Stimulated activated CD4-positive, alpha-beta T cell treated with anti-CD3 and anti-CD28 coated beads, Interleukin-4, amount 100 ng/mL, for 1 hour (primary cell): ENCODE data around the gene NPAS3.

Experiments used
- DNase-seq: peaks from one replicate; pipeline ENCODE4 v3.0.0-alpha.2; 2020

Gene NPAS3

DNA sequence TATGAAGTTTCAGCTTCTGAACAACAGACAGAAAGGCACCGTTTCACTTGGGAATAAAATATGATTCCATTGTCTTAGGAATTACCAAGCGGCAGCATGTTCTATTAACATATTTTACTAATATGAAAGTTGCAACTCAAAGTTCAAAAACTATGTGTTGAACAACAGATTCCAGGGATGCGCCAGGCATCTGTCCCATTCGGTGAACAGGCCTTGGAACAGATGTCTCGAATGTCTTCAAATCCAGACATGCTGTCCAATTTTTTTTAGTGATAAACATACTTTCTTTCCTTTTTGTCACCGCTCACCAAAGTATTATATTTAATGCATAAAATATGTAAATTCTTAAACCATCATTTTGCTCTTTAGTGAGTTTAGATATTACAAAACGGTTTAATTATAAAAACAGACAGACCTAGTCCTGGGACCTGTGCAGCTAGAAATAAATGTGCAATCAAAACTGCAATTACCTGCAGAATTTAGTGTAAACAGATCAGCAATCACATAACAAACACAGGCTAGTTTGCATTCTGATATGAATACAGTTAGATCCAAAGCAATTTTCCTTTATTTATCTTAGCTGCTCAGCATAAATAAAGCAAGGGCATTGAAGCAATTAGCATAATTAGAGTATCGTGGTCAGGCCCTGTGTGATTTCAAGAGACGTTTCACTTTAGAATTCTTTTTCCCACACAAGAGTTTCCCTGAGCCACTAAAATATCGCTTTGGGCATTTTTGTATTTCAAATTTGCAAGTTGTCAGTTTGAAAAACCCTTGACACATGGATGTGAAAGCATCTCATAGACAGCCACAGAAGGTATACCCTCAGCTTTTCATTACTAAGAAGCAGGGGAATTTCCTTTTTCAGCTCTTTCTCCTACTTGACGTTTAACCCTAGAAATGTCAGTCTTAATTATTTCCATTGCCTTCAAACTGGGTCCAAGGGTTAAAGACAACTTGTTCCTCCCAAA is 591.4 kb downstream of the NPAS3 start:
- no peak for DNase-seq

DNA sequence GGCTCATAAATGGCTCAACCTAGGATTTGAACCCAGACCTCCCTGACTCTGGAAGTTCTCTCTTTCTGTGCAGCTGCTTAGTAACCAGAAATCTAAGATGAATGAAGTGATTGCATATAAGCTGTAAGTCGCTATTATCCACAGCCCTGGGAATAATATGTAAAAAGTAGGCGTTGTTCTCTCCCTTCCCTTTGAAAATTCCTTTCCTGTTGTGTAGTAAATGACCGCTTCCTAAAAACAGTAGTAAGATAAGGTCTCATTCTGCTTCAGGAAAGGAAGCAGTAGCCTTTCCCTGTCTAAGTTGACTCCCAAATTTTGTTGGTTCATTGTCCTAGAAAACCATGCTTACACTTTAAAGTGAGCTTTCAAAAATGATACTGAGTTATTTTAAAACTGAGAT is 593.9 kb downstream of the NPAS3 start:
- no peak for DNase-seq

DNA sequence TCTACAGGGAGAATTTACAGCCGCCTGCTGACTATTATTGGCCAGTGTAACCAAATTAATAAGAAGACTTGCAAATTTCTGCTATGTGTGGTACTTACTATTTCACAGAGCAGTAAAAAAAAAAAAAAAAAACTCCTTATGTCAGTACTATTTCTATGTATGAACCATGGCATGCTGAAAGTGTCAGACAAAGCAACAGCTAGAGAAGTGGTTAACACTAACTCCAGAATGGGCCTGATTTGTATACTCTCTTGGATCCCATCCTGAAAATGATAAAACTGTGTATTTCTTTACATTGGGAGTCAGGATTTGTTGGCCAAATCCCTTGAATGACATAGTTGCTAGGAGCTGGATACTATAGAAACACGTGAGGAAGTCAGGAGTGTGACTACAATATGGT is 595.4 kb downstream of the NPAS3 start:
- DNase-seq: no peak

DNA sequence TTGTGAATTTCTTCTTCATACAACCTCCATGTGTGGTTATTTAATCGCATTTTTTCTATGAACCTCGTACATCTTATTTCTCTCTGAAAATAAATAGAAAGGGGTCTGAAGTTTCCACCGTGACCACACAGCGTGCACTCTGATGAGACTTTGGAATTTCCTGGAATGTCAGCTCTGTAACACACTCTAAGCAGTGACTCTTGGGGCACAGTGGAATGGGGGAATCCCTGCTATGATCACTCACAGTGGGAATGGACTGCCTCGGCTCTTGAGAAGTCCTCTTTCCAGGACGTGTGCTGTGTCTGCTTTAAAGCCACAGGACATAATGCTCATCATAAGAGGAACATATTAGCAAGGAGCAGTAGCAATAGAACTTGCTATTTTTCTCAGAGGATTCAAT is 596.0 kb downstream of the NPAS3 start:
- no peak for DNase-seq

DNA sequence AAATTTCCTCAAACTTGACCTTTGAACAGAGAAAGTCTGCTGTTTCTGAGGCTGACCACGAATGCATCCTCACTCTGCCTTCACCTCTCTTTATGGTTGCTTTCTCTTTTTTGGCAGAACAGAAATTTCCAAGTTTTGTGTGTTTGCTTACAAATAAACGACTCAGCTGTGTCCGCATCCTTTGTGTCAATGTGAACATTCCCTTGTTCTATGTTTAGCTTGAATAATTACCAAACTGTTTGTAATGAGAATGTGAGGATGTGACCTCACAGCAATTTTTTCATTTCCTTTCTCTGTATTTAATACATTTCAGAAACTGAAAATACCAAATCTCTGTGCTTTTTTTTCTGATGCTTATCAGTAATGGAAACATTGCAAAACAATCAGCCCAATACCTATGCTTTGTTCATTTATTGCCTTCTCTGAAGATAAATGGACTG is 601.3 kb downstream of the NPAS3 start:
- no peak for DNase-seq

DNA sequence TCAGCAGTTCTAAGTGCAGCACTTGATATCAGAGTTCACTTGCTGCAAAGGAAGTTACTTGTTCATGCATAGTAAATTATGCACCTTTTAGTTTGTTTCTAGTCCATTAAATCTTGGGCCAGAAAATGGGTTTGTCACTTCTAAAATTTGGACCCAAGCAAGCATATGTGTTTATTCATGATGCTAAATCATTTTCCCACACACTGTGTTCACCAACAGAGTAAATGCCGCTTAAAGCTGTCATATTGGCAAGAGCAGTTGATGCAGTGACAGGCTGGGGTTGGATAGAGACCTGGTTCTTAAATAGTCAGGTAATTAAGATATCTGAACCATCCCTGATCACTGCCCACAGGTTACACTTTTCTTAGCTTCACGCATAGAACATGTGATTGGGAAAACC is 602.5 kb downstream of the NPAS3 start:
- DNase-seq: no peak

DNA sequence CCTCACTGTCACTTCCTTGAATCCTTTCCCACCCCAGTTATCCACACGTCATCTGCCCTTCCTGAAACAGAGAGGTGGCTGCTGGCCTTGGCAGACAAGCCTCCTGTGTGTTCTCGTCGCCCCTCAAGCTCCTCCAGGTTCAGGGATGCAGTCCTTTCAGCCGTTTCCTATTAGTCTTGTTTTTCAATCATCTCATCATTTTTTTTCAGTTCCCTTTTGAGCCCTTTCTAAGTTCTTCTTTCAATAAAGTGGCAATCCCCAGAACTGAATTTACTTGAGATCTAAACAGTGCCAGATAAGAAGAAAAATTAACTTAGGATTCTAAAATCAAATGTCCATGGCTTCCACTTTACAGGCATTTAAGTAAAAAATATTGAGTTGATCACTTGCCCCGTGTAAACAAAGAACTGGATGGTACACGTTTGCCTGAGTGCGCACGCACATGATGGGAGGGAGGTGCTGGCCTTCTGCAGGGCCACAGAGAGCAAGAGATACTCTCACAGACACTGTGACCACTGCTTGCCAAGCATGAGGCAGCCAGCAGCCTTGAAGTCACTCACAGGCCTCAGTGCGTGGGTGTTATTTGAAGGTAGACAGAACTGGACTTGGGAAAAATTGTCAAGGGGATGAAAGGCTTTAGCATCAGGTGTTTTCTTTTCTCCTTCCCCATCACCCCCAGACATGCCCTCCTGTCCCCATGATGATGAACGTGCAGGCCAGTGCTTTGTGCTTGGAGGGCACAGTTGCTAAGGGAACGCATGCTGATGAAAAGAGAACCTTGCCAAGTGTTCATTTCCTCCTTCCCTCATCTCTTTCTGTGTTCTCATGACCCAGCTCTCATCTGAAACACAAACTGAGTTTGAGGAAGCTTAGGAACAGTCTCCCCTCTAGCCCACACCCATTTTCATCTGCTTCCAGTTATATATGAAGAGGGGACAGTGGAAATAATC is 603.9 kb downstream of the NPAS3 start:
- DNase-seq: no peak

DNA sequence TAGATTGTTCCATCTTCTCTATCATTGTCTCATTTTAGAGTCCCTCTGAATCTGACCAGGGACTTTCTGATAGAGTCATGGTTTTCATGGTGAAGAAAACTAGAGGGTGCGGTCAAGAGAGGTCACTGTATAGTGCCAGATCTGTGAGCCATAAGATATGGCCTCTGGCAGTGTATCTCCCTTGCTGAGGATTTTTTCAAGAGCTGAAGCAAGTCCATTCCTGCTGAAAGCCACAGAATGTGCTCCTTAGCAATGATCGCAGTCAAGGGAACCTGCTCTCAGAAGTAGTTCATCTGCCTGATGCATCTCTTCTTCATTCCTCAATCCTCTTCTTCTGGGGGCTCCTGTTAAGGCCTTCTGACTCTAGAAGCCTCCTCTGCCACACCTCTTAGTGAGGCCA is 607.0 kb downstream of the NPAS3 start:
- DNase-seq: no peak

DNA sequence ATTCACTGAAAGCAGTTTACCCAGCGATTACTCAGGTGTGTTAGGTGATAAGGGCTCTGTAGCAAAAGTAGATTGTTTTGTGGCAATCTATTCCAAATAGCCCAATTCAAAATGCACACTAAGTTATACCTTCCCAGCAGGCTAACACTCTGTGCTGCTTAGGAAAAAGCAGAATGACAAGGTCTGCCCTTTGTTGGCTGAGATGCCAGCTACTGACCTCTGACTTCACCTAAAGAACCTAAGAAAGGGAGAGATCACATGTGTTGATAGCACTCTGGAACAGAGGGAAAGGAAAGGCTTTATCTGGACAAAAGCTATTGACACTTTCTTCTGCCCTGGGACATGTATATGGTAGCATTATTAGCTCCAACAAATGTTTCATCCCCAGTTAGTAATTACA is 609.9 kb downstream of the NPAS3 start:
- no peak for DNase-seq

DNA sequence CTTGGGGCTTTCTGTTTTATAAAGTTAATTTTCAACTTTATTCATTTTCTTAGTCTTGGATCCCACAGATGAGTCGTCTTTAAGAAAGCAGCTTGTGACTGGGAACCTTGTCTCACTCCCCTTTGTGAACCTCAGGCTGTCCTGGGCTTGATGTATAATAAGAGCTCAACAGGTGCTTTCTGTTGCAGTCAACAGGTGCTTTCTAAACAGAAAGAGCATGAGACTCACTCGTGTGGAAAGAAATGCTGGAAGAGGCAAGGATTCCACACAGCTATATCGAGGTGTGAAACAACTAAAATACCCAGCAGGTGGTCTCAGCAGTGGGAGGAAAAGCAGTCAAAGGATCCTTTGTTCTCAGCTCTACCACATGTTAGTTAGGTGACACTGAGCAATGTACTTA is 613.3 kb downstream of the NPAS3 start:
- DNase-seq: no peak

DNA sequence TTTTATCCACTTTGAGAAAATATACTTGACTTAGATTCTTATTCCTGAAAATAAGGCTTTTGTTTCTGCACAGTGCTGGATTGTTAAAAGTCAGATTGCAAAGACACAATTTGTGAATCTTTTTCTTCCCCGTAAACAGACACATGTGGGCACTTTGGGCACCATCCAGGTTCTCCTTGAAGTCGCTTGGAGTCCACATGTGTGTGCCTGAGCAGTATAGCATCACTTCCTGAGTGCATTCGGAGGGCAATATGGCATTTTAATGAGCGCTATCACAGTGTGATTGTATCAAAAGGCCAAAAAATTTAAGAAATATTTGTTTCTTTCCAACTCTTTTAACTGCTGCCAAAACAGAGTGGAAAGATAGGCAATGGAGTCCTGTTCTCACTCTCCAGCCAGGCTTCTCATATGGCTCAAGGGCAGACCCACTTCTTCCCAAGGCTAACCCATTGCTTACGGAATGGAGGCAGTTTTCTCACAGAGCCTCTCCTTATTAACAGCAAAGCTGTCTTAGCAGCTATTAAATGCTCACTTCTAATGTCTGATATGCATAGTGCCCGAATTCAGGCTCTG is 615.1 kb downstream of the NPAS3 start:
- DNase-seq: no peak

DNA sequence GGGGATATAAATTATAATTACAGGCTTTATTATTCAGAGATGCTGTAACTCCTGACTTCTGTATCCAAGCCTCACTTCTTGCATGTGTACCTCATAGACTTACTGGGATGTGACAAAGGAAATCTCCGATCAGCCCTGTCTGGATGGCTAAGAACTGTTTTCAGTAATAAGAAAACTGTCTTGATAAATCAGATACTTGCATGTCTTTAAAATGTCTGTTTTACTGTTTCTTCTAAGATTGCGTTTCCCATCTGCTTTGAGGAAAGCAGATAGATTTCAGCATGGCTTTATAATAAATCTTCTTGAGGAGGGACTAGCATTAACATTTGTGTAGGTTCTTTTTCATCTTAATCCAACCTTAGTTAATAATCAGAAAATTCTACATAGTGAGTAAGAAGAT is 616.3 kb downstream of the NPAS3 start:
- no peak for DNase-seq

DNA sequence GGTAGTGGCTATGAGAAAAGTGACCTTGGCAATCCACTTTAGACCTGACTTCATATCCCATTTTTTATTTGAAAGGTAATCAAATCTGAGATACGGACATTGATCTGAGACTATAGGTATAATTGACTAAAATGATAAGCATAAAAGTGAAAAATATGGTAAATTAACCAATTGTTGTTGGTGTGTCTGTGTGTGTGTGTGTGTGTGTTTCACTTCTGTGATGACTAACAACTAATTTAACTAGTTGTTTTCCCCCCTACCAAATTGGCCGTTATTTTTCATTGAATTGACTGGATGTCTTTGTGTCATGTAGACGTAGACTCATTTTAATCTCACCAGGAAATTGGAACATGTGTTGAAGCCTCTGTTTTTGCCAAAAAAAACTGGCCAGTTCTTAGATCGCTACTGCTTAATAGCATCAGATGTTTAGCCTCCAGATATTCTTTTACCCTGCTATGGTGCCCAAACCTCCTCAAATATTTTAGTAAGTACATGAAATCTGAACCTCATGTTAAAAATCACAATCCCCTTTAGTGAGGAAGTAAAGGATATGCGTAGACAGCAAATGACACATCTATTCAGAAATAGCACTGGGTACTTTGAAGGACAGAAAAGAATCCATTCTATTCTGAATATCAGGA is 617.2 kb downstream of the NPAS3 start:
- no peak for DNase-seq

DNA sequence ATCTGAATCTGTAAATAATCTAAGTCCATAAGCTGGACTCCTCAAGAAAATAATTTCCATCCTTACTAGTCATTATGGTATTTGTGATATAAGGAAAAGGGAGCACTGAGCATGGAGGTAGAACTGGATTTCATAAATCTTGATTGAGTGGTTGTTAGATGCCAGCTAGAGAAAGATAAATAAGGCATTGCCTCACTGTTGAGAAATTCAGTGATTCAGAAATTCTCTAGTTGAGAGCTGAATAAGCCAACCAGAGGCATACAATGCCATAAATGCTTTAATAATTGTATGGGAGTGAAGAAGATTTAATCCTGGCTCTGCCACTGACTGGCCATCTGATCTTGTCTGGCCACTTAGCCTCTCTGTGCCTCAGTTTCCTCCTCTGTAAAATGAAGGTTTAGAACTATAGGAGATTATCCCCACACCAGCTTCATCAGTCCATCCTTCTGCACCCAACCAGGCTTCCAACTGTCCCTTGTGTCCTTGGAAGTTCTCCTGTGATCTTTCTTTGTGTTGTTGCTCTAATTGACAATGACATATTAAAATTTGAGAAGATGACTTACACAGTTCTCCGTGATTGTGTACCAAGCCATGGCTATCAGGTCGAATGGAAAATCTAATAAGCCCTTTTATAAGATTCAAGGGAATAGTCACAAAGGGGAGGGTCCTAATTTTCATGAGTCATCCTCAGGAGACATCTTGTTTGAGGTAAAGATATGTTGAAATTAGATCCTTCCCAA is 617.9 kb downstream of the NPAS3 start:
- no peak for DNase-seq

DNA sequence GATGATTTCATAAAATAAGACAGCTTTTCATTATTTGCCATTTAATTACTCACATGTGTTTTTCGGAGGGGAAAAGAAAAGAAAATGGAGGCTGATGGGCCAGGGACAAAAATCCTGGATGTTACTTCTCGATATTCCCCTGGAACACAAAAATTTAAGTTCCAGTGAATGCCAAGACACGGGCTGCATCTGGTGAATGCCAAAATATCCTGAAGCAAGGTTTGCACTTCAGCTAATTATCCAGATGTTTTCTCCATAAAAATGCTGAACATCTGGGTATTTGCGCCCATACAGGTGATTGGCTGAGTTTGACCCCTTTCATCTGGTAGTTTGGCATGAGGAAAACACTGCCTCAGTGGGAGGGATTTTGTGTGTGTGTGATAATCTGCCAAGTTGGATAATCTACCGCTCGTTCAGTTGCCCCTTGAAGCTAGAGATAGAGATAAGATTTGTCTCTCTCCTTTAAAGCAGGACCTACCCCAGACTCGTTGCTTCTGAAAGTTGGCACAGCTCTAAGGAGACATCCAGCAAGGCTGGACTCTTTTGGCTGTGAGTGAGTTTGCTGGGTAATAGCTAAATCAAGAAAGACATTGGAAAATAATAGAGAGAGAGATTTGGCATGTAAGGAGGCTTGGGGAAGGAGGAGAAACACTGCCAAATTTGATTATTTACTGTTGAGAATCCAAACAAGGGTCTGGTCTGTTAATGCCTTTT is 622.2 kb downstream of the NPAS3 start:
- no peak for DNase-seq

DNA sequence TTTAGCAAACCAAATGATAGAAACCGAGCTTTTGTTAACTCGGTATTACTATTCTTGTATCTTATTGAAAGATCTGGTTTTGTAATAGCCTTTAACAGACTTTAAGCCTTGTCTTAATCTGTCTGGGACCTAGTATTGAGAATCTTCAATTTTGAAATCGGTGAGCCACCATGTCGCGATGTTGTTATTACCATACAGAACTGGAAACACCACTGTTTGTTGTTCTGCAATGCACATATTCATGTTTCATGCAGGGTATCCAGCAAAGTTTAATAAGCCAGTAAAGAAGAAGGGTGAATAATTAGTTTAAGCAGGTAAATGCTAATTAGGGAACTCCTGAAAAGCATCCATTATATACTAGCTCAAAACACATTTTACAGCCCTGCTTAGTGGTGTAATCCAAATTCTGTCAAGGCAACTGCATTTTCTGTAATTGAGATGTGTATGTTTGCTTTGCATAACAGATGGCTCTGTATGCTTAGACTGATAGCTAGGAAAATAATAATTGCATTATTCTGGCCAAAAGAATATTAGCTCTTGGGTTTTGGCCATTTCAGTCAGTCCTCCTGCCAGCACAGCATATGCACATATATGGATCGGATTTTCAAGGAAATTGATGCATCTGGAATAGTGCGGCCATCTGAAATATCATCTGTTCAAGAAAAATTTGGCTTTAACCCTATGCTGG is 623.0 kb downstream of the NPAS3 start:
- DNase-seq: no peak

DNA sequence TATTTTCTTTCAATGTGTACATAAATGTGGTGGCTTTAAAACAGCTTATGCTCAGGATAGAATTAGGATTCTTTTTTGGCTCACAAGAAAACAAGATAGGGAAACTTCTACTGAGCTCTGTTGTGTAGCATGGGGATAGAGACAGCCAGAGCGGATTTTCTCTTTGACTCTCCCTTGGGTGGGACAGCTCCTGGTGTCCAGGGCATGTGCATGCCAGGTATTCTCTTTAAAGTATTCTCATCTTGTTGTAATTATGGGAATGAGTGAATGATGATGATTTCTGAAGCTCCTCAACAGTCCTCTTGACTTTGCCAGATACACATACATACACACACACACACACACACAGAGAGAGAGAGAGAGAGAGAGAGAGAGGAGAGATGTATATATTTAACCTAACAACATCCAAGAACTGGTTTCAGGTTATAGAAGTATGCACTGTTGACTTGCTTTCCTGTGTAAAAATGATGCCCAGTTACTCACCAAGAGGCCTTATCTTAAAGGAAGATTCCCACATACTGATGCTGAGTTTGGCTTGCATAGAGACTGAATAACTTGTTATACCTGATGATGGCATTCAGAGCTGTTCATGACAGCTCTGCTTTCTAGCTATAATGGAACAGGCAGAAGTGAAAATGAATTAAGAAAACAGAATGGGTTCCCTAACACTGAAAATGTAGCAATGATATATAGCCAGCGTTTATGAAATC is 624.7 kb downstream of the NPAS3 start:
- DNase-seq: no peak

DNA sequence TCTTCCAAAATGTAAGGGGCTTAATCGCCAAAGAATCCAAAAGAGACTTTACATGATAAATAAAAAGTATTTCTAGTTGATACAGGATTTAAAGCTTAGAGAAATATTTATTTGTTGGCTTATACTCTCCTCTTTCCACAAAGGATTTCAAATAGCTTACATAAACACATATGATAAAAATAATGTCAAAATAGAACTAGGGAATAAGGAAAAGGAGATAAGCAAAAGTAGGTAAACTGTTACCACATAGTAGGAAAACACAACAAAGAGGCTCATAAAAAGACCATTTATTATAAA is 625.2 kb downstream of the NPAS3 start:
- DNase-seq: no peak

DNA sequence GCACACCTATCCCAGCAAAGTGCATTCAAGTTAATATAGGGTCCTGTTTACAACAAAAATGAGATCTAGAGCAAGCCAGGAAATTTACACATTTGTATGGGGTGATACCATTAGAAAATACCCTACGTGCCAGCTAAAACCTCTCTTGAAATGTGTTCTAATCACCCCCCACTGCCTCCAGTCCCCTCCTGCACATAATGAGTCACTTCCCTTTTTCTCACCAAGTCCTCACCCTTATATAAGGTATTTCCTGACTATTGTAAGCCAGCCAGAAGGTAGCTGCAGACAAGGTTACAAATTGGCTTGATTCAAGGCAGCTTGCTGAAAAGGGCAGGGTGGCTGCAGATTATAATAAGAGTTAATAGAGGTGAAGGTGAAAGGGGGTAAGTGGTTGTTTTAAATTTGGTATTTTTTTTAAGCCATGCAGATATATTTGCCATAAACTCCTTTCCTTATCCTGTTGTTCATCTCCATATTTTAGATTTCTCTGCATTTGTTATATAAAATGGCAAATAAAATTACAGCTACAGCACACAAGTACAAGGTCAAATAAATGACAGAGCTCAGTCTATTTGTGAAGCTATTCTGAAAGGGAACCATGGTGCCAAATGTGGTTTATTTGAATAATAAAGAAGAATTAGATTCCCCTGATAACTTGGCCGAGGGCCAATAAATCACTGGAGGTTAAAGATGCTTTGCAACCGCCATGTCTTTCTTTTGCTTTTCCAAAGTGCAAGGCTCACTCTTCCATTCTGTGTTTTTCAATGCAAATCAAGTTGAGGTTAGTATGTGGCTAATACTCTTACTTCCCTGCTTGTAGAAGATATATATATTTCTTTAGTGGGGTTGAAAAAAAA is 626.3 kb downstream of the NPAS3 start:
- no peak for DNase-seq
